Cardiac fibroblast (primary cell): ENCODE measurements around the gene TMEM11.
A peak's percentile ranks its signal among the peaks of the same experiment; 100 is the strongest.

Experiments used
- DNase-seq, 2 donors: peaks; one replicate each; pipeline versions ENCODE4 v3.0.0 to v3.0.0-alpha.2; 2010; ENCODE audit warnings: low read depth in 2 of 2
- H3K4me3 ChIP-seq, 2 donors: replicated peaks in 1 of 2; 1 replicate in 1 of 2; 2 replicates in 1 of 2; pipeline ENCODE4 v1.5.1; 2011; ENCODE audit warnings: low read depth in 2 of 2, low read length in 2 of 2, mild to moderate bottlenecking in 2 of 2, moderate library complexity in 1 of 2
- TF ChIP-seq, protein P1 (sequence below): IDR thresholded peaks from one replicate; pipeline ENCODE4 v1.5.1; 2011; ENCODE audit warnings: low read depth, mild to moderate bottlenecking, low read length, inconsistent platforms

TMEM11 gene

DNA sequence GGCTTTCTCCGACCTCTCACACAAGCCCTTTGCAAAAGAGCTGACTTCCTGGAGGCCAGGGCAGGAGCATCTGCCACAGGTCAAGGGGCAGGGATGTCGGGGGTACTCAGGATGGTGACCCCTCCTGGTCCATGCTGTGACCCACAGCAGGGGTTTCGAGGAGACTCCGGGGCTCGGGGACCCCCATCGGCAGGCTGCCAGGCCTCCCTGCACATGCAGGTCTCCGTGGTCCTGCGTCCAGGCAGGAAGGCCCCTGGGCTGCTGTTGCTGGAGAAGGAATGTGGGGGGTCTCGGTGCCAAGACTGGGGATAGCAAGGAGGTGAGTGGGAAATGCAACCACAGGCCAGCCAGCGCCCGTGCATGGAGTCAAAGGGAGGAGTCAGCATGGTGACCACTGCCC, 27.6 kb upstream of the TMEM11 start:
- no peak overlapping the region for H3K4me3 ChIP-seq
- TF ChIP-seq, protein P1, sequence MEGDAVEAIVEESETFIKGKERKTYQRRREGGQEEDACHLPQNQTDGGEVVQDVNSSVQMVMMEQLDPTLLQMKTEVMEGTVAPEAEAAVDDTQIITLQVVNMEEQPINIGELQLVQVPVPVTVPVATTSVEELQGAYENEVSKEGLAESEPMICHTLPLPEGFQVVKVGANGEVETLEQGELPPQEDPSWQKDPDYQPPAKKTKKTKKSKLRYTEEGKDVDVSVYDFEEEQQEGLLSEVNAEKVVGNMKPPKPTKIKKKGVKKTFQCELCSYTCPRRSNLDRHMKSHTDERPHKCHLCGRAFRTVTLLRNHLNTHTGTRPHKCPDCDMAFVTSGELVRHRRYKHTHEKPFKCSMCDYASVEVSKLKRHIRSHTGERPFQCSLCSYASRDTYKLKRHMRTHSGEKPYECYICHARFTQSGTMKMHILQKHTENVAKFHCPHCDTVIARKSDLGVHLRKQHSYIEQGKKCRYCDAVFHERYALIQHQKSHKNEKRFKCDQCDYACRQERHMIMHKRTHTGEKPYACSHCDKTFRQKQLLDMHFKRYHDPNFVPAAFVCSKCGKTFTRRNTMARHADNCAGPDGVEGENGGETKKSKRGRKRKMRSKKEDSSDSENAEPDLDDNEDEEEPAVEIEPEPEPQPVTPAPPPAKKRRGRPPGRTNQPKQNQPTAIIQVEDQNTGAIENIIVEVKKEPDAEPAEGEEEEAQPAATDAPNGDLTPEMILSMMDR: no peak
- DNase-seq: no peak

GRCh38 chr17:21240369-21241055, 26.6 kb upstream of the TMEM11 start:
- no peak for DNase-seq
- H3K4me3 ChIP-seq: no peak overlapping the region
- TF ChIP-seq, protein P1: no peak

GRCh38 chr17:21239680-21240368, 25.9 kb upstream of the TMEM11 start:
- peak; percentile 39 to 58 for DNase-seq
- H3K4me3 ChIP-seq: no peak overlapping the region
- TF ChIP-seq, protein P1: peak; percentile 51

- TF ChIP-seq, protein P1: no peak
- no peak for DNase-seq
- no peak overlapping the region for H3K4me3 ChIP-seq
Observed at GRCh38 chr17:21235921-21236320, 22.0 kb upstream of the TMEM11 start.

DNA sequence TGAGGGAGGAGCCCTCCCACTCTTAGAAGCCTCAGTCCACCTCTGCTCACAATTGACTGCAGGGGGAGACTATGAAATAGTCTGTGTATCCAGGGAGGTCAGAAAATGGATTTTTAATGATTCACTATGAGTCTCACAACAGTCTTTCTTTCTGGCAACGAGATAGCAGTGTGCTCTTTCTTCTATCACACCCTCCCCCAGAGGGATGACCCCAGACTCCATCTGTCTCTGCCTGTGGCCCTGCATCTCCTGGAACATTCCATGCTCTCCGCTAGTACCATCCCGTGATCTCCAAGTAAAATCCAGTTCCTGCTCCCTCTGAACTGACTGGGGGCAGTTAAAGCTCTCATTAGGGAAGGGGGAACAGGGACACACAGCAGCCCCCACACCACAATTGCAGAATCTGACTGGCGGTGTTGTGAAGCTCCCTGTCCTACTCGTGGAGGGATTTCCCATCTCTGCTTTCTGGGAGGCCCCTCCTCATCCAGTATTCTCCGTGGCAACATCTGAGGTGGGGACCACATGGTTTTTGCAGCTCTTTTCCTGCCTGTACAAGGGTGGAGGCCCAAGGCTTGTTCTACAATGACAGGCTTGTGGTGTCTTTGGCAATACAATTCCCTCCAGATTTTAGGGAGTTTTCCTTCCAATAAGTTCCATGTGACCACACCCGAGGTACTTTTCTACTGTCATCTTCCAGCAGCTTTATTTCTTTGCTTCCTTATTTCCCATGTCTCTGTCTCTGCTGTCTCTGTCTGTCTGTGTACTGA, 19.8 kb upstream of the TMEM11 start:
- H3K4me3 ChIP-seq: no peak overlapping the region
- DNase-seq: no peak
- TF ChIP-seq, protein P1: no peak

- TF ChIP-seq, protein P1: no peak
- H3K4me3 ChIP-seq: no peak overlapping the region
- DNase-seq: no peak
Observed at GRCh38 chr17:21232033-21232749, 18.2 kb upstream of the TMEM11 start.
